Gastrocnemius medialis (tissue), 4 donors: Measurements from ENCODE around the gene UCKL1.

Experiments
- CTCF ChIP-seq, 5 experiments: fragments of 450-650 bp in 3 of 5; fragments of 200-600 bp in 2 of 5; sonication (generic) in 2 of 5; IDR thresholded peaks in 4 of 5; conservative IDR thresholded peaks in 1 of 5; 1 replicate in 4 of 5; 2 replicates in 1 of 5; pipeline ENCODE4 v1.5.1; 2016 to 2019; ENCODE audit warnings: antibody characterized with exemption in 5 of 5, mild to moderate bottlenecking in 3 of 5, moderate library complexity in 3 of 5
- POLR2A ChIP-seq, 2 donors: fragments of 450-650 bp; IDR thresholded peaks; one replicate each; pipeline ENCODE4 v1.6.1; 2017; ENCODE audit warnings: antibody characterized with exemption in 2 of 2, mild to moderate bottlenecking in 2 of 2, moderate library complexity in 2 of 2

GRCh38 chr20:63939061-63939935 lies 16.9 kb downstream of the UCKL1 start:
- TF ChIP-seq CTCF (IDR thresholded peaks at IDR 0.05 in 4 of 5, conservative IDR thresholded peaks at IDR 0.05 in 1 of 5) (no peak), POLR2A (IDR thresholded peaks at IDR 0.05) (no peak)
